ENCODE measurements around the gene SLC4A2.

DNA sequence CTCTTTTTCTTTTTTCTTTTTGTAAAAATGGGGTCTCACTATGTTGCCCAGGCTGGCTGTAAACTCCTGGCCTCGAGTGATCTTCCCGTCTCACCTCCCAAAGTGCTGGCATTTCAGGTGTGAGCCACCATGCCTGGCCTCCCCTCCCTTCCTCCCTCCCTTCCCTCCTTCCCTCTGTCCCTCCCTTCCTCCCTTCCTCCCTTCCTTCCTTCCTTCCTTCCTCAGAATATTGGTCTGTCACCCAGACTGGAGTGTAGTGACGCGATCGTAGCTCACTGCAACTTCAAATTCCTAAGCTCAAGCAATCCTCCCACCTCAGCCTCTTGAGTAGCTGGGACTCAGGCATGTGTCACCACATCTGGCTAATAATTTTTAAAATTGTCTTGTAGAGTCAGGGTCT lies 35.3 kb downstream of the SLC4A2 start:
- TF ChIP-seq, protein P1, sequence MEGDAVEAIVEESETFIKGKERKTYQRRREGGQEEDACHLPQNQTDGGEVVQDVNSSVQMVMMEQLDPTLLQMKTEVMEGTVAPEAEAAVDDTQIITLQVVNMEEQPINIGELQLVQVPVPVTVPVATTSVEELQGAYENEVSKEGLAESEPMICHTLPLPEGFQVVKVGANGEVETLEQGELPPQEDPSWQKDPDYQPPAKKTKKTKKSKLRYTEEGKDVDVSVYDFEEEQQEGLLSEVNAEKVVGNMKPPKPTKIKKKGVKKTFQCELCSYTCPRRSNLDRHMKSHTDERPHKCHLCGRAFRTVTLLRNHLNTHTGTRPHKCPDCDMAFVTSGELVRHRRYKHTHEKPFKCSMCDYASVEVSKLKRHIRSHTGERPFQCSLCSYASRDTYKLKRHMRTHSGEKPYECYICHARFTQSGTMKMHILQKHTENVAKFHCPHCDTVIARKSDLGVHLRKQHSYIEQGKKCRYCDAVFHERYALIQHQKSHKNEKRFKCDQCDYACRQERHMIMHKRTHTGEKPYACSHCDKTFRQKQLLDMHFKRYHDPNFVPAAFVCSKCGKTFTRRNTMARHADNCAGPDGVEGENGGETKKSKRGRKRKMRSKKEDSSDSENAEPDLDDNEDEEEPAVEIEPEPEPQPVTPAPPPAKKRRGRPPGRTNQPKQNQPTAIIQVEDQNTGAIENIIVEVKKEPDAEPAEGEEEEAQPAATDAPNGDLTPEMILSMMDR (conservative IDR thresholded peaks at IDR 0.05; ENCODE audit: low read length): no peak
- no peak for TF ChIP-seq EZH2phosphoT487 (IDR thresholded peaks at IDR 0.05; ENCODE audit: borderline replicate concordance)

Data from Loucy (cell line).